Skeletal muscle cell (primary cell): ENCODE measurements around the gene DUS1L.

ENCODE experiments used
- DNase-seq: peaks from one replicate; pipeline ENCODE4 v3.0.0-alpha.2; 2010; ENCODE audit warnings: low read depth
- H3K4me3 ChIP-seq: 2 replicates; pipeline ENCODE4 v1.5.1; 2011; ENCODE audit warnings: low read depth, mild to moderate bottlenecking, control low read depth, low read length, moderate library complexity

DUS1L gene

GRCh38 chr17:82060614-82061013, 5.0 kb downstream of the DUS1L start:
- DNase-seq: no peak
- no peak overlapping the region for H3K4me3 ChIP-seq

DNA sequence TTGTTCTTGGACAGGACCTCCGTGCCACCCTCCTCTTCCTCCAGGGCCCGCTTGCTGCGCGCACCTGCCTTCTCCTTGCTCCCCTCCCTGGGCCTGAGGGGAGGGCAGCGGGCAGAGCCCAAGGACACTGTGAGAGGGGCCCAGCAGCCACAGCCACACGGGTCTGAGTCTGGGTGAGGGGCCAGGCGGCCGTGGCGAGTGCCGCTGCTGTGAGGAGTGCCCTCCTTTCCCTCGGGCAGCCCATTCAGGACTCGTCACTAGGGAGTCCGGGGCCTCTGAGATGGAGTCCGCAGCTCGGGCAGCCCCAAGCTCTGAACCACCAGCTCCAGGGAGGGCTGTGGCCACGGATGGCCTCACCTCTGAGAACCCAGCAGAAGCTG, 5.6 kb downstream of the DUS1L start:
- no peak overlapping the region for H3K4me3 ChIP-seq
- DNase-seq: no peak

DNA sequence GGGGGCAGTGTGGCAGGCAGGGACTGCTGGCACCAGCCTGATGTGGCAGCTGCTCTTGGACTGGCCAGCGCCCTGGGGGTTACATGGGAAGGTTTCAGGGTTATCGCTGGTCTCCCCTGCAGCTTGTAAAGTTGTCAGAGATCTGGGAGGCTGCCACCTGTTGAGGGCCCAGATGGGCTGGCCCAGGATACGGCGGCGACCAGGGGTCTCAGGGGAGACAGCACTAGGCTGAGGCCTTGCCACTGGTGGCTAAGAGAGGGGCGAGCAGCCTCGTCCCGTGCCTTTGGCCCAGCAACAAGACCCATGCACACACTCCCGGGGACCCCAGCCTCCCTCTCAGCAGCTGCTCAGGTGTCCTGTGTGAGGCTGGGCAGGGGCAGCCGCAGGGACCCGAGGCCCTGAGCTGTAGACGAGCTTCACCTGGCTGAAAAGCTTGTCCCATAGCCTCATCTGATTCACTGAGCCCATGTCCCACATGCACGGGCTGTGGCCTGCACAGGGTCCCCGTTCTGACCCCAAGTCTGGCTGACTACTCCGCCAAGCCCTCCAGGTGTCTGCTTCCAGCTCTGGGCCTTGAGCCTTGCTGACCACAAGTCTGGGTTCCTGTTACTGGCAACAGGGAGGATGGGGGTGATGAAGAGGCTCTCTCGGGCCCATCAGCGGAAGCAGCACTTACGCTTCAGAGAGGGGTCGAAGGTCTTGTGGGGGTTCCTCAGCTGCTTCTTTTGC, 6.2 kb downstream of the DUS1L start:
- H3K4me3 ChIP-seq: no peak overlapping the region
- no peak for DNase-seq

GRCh38 chr17:82058855-82059249, 6.8 kb downstream of the DUS1L start:
- no peak overlapping the region for H3K4me3 ChIP-seq
- DNase-seq: no peak

GRCh38 chr17:82058230-82058854, 7.3 kb downstream of the DUS1L start:
- no peak for DNase-seq
- H3K4me3 ChIP-seq: no peak overlapping the region

DNA sequence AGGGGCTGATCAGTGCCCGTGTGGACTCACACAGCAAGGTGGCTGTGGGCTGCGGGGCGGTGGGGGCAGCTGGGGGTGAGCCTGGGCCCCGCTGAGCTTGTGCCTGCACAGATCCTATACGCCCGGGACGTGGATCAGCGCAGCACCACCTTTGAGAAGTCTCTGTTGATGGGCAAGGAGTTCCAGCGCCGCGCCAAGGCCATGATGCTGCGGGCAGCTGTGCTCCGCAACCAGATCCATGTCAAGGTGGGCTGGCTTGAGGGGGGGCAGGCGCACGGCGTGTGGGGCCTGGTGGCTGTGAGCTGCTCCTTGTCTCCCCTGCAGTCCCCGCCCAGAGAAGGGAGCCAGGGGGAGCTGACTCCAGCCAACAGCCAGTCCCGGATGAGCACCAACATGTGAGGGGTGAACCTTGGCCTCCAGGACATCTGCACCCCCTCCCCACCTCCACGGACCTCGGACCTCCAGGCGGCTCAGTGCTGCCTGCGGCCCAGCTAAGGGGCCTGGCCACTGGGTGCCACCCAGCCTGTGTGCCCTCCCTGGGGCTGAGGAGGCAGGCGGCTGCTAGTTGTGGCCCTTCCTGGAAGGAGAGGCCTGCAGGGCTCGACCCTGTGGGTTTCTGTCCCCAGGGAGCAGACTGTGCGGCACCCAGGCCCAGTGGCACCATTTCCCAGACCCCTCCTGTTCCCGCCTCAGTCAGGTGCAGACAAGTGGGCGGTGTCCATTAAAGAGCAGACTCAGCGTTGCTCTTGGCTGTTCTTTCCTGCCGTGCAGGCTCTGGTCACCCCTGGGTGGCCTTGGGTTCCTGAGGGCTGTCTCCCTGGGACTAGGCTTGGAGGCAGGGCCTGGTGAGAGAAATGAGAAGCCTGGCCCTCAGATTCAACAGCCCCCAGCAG, 8.6 kb downstream of the DUS1L start:
- DNase-seq: no peak
- H3K4me3 ChIP-seq: no peak overlapping the region

DNA sequence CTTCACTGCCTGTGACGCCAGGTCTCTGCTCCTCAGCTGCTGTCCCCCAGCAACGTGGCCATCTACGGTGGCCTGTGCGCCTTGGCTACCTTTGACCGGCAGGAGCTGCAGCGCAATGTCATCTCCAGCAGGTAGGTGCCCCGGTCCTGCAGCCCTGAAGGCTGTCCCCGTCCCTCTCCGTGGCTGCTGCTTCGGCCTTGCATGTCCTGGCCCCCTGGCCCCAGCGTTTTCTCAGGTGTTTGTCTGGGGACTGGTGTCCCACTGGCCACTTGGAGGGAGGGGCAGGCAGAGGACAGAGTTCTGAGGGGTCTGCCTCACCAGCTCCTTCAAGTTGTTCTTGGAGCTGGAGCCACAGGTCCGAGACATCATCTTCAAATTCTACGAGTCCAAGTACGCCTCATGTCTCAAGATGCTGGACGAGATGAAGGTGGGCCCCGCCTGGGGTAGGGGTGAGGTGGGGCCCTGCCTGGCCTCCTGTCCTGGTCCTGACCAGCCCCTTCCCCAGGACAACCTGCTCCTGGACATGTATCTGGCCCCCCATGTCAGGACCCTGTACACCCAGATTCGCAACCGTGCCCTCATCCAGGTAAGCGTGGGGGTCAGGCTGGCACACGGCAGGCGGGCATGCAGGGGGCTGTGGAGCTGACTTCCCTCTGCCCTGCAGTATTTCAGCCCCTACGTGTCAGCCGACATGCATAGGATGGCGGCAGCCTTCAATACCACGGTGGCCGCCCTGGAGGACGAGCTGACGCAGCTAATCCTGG, 9.5 kb downstream of the DUS1L start:
- no peak overlapping the region for H3K4me3 ChIP-seq
- DNase-seq: no peak

GRCh38 chr17:82055023-82055964, 10.3 kb downstream of the DUS1L start:
- H3K4me3 ChIP-seq: no peak overlapping the region
- no peak for DNase-seq

DNA sequence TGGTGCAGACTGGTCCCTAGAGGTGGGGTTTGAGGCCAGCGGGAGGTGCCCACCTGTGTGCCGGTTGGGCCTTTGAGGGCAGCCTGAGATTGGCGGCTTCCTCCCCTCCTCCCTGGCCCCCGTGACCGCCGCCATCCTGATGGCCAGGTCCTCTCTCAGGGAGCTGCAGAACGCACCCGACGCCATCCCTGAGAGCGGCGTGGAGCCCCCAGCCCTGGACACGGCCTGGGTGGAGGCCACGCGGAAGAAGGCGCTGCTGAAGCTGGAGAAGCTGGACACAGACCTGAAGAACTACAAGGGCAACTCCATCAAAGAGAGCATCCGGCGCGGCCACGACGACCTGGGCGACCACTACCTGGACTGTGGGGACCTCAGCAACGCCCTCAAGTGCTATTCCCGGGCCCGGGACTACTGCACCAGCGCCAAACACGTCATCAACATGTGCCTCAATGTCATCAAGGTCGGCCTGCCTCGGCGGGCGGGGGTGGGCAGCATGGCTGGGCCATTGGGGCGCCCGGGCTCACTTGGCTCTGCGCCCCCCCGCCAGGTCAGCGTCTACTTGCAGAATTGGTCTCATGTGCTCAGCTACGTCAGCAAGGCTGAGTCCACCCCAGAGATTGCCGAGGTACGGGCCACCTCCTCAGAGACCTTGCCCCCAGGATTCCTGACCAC, 11.1 kb downstream of the DUS1L start:
- DNase-seq: no peak
- H3K4me3 ChIP-seq: no peak overlapping the region

- no peak overlapping the region for H3K4me3 ChIP-seq
- DNase-seq: no peak
Measured at GRCh38 chr17:82053556-82054263, 11.9 kb downstream of the DUS1L start.

DNA sequence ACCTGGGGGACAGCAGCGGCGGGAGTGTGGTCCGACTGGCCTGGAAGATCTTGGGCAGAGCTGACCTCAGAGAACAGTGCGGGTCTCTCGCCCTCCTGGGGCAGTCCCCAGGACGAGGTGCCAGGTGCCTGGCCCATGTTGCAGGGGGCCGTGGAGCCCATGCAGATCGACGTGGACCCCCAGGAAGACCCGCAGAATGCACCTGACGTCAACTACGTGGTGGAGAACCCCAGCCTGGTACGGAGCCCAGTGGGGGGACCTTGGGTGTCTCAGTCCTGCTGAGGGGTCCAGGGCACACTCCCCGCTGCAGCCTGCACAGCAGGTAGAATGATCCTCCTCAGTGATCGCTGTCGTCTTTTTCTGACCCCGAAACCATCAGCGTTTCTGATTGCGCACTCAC, 12.5 kb downstream of the DUS1L start:
- DNase-seq: no peak
- peak overlapping the region; percentile 71 for H3K4me3 ChIP-seq

- peak overlapping the region; percentile 71 for H3K4me3 ChIP-seq
- DNase-seq: no peak
Measured at GRCh38 chr17:82052638-82053059, 13.0 kb downstream of the DUS1L start.

GRCh38 chr17:82051776-82052637, 13.6 kb downstream of the DUS1L start, which contains the start of the genes GPS1 and RFNG:
Gene GPS1 (plus strand): TSS chr17:82051898. CDS start chr17:82051932, 34 bp downstream.
Gene RFNG (minus strand): TSS chr17:82051811. CDS start chr17:82051766, 45 bp downstream.
- peak within 1 kb of the TSS; percentile 71 for H3K4me3 ChIP-seq
- DNase-seq: no peak

DNA sequence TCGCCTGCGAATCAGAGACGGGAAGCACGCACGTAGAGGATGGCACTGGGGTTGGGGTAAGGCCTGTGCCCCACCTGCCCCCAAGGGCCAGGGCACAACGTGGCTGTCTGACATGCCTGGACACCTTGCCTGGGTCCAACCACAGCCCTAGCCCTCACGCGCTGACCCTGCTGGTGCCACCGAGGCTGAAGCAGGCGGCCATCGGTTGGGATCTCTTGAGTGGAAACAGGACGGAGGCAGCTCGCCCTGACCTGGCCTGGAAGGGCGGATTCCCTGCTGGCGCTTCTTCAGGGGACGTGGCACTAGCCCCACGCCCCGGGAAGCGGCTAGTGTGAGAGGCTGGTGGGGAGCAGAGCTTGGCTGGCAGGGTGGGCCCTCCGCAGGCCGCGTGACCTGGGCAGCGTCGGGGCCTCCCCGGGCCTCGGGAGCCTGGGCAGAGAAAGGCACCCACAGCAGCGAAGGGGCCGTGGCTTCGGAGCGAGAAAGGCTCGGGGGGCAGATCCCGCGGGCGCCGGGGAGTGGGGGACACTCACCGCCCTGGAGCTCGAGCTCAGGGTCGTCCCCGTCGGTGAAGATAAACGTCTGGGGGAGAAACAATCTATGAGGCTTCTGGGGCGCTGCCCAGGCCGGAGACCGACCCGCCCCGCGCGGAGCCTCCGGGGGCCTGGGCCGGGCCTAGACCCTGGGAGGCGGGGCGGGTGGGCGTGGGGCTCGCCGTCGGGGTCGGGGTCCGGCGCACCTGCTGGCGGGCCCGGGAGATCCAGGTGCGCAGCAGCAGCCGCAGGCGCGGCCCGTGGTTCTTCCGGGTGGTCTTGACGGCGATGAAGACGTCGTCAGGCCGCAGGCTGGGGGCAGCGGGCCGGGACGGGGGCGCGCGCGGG, 14.6 kb downstream of the DUS1L start:
- DNase-seq: no peak
- H3K4me3 ChIP-seq: peak overlapping the region; percentile 71

DNA sequence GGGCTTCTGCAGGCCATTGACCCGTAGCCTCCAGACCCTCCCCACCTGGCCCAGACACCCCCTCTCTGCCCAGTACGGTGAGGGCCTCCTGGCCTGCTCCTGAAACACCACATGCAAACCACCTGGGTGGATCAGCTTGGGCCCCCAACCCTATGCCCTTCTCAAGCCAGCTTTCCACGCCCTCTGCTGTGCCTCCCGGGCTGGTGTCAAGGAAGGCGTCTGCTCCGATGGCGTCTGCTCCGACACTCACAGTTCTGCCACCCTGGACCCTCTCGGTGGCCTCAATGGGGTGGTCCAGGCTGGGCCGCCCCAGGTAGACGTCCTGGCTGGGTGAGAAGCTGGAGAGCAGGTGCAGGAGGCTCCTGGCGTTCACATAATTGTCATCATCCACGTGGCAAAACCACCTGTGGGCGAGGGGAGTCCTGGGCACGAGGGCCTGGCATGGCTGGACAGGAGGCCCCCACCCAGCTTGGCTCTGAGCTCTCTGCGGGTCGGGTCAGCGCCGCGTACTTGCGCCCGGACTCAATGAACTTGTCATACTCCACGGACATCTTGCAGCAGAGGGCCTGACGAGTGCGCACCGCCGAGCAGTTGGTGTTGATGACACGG, 15.3 kb downstream of the DUS1L start:
- no peak for DNase-seq
- peak overlapping the region; percentile 71 for H3K4me3 ChIP-seq
